SW480 (cell line): Measurements from ENCODE around the gene ANO7.

Source experiments
- DNase-seq: peaks from one replicate; pipeline ENCODE4 v3.0.0-alpha.2; 2016; ENCODE audit warnings: low spot score

Gene ANO7

GRCh38 chr2:241228081-241228859 lies 39.8 kb downstream of the ANO7 start:
- DNase-seq = no peak

DNA sequence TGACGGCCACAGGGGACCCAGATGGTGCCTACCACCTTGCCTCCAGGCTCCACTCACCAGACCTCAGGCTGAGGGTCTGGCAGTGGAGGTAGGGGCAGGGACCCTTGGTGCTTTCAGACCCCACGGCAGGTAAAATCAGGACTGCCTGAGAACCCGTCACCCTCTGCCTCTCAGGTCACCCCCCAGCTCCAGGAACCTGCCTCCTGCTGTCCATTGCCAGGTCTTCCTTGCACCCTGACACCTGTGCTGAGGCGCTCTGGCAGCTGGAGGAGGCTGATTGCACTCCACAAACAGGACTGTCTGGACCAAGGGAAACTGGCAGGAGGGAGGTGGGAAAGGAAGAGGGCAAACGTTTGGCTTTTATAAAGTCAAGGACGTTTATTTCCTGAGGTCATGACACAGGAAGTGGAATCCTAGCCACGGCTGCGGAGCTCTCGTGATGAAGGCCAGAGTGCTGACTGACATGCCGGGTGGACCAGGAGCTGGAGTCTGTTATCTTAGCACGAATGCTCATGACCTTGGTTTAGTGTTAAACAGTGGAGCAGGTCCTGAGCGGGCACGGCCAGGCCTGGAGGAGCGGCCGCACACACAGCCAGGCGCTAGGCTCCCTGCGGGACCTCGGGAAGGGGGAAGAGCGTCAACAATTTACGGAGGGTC lies 40.5 kb downstream of the ANO7 start:
- DNase-seq = no peak

GRCh38 chr2:241229563-241230401 lies 41.3 kb downstream of the ANO7 start:
- no peak for DNase-seq

DNA sequence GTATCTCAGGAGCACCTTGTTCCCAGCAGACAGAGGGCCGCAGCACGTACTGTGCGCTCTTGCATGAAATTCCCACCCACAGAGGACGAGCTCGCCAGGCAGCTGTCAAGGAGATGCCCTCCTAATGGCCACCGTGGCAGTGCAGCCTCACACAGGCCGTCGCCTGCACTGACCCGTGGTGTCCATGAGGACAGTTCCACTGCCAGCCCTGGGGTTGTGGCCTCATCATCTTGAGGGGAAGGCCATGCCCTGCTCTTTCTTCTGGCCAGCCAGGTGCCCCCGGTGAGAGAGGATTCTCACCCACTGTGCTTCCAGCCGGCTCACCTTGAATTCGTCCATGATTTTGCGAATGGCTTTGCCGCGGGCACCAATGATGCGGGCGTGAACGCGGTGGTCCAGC lies 42.0 kb downstream of the ANO7 start:
- DNase-seq = no peak

- no peak for DNase-seq
Observed at GRCh38 chr2:241232736-241233575, 44.5 kb downstream of the ANO7 start.

- DNase-seq = no peak
Observed at GRCh38 chr2:241234066-241234790, 45.8 kb downstream of the ANO7 start.

GRCh38 chr2:241234962-241235740 lies 46.7 kb downstream of the ANO7 start:
- no peak for DNase-seq

DNA sequence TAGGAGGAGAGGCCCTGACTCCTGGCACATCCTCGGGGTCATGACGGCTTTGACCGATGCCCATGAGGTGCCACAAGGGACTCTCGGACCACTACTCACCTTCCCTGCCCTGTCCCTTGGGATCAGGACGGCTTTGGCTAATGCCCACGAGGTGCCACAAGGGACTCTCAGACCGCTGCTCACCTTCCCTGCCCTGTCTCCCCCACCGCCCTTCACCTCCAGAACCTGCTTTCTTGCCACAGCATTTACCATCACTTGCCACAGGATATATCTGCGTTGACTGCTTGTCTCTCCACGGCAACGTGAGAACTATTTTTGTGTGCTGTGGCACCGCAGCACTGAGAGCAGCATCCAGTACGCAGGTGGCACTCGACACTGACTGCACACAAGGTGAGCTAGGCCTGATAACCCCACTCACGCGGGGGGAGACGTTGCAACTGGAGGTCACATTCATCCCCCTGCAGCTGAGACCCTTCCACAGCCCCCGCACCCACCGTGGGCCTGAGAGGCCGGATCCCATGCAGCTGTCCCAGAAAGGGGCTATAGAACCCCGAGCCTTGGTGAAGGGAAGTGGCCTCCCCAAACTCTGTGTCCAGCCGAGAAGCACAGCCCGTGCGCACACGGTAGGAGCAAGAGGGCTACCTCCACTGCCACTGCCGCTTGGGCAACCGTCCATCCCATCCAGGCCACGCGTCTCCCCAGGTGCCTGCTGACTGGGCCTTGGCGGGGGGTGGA lies 47.5 kb downstream of the ANO7 start:
- no peak for DNase-seq

DNA sequence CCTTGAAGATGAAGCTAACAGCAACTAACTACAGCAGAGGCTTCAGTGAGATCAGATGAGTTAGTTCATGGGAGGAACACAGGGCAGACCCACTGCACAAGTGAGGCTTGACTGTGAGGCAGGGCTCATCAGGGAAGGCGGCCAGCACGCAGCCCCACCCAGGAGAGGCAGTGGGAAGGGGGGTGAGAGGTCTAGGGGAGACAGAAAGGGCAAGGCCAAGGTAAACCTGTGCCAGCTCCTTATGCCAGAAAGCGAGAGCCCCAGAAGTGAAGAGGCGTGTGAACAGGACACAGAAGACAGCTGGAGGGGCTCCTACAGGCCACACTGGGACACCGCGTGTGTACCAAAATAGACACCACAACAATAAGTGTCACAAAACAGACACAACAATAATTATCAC lies 48.6 kb downstream of the ANO7 start:
- no peak for DNase-seq

DNA sequence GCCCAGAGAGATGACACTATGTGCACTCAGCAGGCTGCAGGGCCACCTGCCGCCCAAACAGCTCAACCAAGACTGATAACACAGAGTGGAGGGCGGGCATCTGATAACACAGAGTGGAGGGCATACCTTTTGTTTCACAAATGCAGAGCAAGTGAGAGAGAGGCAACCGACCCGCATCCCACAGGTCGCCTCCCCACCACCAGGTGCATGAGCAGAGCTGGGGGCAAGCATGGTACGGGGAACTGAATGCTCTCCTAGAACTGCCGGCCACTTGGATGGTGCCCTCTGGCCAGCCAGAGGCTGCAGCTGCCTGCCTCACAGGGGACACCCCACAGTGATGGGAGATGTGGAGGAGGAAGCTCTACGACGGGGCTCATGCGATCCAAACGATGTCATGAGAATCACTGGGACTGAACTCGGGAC lies 49.5 kb downstream of the ANO7 start:
- no peak for DNase-seq

- DNase-seq = no peak
Observed at GRCh38 chr2:241238693-241239198, 50.3 kb downstream of the ANO7 start.

GRCh38 chr2:241239552-241240202 lies 51.2 kb downstream of the ANO7 start:
- no peak for DNase-seq

DNA sequence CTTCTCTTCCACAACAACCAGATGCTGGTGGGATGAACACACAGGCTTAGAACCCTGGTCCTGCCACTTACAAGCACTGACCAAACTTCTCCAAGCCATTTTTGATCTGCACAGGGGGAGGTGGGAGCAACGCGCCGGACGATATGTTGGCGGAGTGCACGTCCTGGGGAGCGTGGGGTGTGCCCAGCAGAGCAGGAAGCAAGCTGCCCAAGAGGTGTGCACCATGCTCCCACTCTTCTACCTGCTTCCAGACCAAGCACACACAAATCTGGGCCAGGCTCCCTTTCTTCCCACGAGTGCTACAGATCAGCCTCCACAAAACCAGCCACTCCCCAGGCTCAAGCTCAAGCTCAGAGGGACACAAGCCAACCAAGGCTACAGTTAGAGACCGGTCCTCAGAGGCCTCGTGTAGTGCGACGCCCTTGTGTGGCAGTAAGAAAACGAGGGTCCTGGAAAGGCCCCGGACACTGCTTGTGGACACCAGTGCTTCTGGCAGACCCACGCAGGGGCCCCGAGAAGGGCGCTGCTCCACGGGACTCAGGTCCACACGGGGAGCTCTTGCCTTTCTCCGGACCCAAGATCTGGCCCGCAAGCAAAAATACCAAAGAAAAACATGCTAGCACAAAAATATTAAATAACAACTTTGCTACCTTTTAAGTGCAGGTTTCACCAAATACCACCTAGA lies 52.0 kb downstream of the ANO7 start:
- DNase-seq = no peak

- DNase-seq = no peak
Observed at GRCh38 chr2:241241669-241242068, 53.2 kb downstream of the ANO7 start.

DNA sequence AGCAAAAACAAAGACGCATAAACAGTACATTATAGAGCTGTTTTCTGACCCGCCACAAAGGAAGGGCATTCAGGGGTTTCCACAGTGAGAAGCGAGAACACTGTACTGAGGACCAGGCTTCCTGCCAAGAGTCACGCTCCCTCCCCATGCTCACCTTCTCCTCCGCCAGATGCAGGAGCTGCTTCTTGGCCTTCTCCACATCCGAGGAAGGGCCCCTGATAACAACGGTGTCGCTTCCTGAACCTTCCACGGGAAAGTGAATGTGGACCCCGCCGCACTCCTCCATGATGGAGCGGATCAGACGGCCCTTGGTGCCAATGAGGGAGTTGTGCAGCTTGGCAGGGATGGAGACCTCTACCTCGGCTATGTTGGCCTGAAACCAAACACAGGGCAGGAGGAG lies 53.8 kb downstream of the ANO7 start:
- DNase-seq = no peak

GRCh38 chr2:241244368-241244767 lies 55.9 kb downstream of the ANO7 start:
- DNase-seq = no peak

GRCh38 chr2:241248289-241248688 lies 59.8 kb downstream of the ANO7 start:
- DNase-seq = no peak

- DNase-seq = no peak
Observed at GRCh38 chr2:241248897-241249296, 60.4 kb downstream of the ANO7 start.
